Lung (tissue), 12 donors: ENCODE measurements around the gene LGI4. TPM values are rescaled to one million over a fixed set of nuclear protein-coding genes. Genes with fewer than 3 reads are reported as not detected.
"Not testable (repeated sequence)": the region's sequence is repeated elsewhere in the genome, so short reads cannot be mapped to it uniquely, and the experiment has no call there.

Source experiments
- ATAC-seq: fragments of 200-7000 bp; cut with Tn5 transposase; one replicate; pipeline ENCODE4 v1.9.1; 2020; ENCODE audit warnings: moderate number of reproducible peaks; ENCODE audit not compliant: insufficient read depth, low FRiP score
- DNase-seq, 3 donors: peaks; one replicate each; pipeline ENCODE4 v3.0.0-alpha.2; 2013 to 2017
- H3K27ac ChIP-seq, 2 donors: one replicate each; pipeline ENCODE4 v1.5.1; 2013; ENCODE audit warnings: mild to moderate bottlenecking in 2 of 2, moderate library complexity in 2 of 2, control low read depth in 1 of 2, inconsistent platforms in 1 of 2, low read depth in 1 of 2, low read length in 1 of 2
- H3K27me3 ChIP-seq, 3 donors: one replicate each; pipeline ENCODE4 v1.5.1; 2013; ENCODE audit warnings: low read length in 2 of 3; ENCODE audit not compliant: control insufficient read depth in 3 of 3, insufficient read depth in 3 of 3
- H3K36me3 ChIP-seq, 4 donors: one replicate each; pipeline ENCODE4 v1.5.1; 2013; ENCODE audit warnings: low read length in 4 of 4, mild to moderate bottlenecking in 1 of 4, moderate library complexity in 1 of 4; ENCODE audit not compliant: control insufficient read depth in 4 of 4, insufficient read depth in 4 of 4
- H3K4me1 ChIP-seq, 5 donors: one replicate each; pipeline ENCODE4 v1.5.1; 2013; ENCODE audit warnings: low read length in 5 of 5, mild to moderate bottlenecking in 2 of 5, moderate library complexity in 1 of 5; ENCODE audit not compliant: control insufficient read depth in 5 of 5, insufficient read depth in 5 of 5
- H3K4me3 ChIP-seq: one replicate; pipeline ENCODE4 v1.5.1; 2013; ENCODE audit warnings: mild to moderate bottlenecking, control low read depth, moderate library complexity
- H3K9ac ChIP-seq, 2 donors: one replicate each; pipeline ENCODE4 v1.5.1; 2013; ENCODE audit warnings: low read length in 2 of 2, control low read depth in 1 of 2; ENCODE audit not compliant: insufficient read depth in 1 of 2
- H3K9me3 ChIP-seq, 4 donors: one replicate each; pipeline ENCODE4 v1.5.1; 2013; ENCODE audit warnings: low read length in 3 of 4, mild to moderate bottlenecking in 1 of 4, moderate library complexity in 1 of 4; ENCODE audit not compliant: control insufficient read depth in 4 of 4, insufficient read depth in 3 of 4
- WGBS, 2 donors: extraction: QIAGEN DNeasy Blood & Tissue Kit; methylation state at CpG; one replicate each; pipeline ENCODE4 v1.1.7; 2013; 5-methylcytosine and 5-hydroxymethylcytosine counted together
- polyA plus RNA-seq, 2 donors: library from polyadenylated mRNA; stranded (reverse); fragments of 200-250 nt; gene quantifications; one replicate each; pipeline ENCODE4 v1.2.1, GENCODE V29; 2013
- total RNA-seq, 2 donors: library from RNA; depleted of rRNA in 1 of 2; stranded (reverse); fragments of >200 nt in 1 of 2; gene quantifications; one replicate each; pipeline ENCODE4 v1.2.1, GENCODE V29; 2014 to 2021
- TF ChIP-seq, protein P1 (sequence below): IDR thresholded peaks from 2 replicates; pipeline ENCODE4 v1.5.1; 2012; ENCODE audit warnings: mild to moderate bottlenecking; ENCODE audit errors: control extremely low read depth, extremely low read depth
- donor health status: control.
- donor health status: control.
- donor health status: Bipolar disorder and iron deficiency.
- donor health status: healthy.
- donor health status: DM: yes; HTN: yes; CAD: no.

LGI4 gene
- total and polyA plus RNA-seq, 4 donors: 1.6 to 11.2 (median 4.1) TPM

DNA sequence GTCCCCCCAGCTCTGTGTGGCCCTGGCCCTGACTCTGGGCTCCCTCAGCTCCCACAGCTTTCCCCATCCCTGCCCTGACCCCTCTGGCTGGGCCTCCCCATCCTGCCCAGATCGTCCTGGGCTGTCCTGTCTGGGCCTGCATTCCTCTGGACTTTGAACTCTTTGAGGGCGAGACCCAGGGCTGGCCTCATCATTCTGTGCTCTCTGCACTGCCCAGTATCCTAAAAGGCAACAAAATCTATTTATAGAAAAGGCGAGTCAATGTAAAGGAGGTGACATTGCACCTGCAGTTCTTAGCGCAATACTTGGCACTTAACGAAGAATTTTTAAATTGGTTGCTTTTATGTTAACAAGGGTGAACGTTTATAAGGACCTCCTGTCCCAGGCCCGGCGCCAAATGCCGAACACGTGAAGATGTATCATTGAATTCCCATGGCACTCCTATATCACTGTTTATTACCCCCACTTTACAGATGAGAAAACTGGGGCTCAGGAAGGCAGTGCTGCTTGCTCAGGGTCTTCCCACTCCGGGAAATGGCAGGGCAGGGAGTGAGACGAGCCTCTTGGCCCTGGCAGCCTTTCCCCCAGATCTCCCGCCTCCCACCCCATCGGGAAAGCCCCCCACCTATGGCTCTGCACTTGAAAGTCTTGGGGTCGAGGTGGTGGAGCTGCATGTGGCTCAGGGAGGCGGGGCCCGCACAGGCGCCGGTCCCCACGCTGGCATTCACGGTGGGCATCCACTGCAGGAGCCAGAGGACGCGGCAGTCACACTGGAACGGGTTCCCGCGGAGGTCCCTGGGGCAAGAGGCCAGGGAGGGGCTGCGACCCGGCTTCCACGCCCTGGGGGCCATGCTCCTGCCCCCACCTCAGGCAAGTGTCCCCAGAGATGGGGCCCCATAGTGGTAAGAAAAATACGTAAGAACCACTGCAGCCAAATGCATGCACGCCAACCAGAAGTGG is 3.8 kb downstream of the LGI4 start:
- Histone ChIP-seq H3K4me3 (no peak overlapping the region), H3K9ac (no peak overlapping the region), H3K27ac (no peak overlapping the region), H3K27me3 (no peaks in the 10 kb centered on the region), H3K36me3 (no peaks in the 10 kb centered on the region), H3K9me3 (no peaks in the 10 kb centered on the region), H3K4me1 (peaks cover 0 to 14% (median 3%) of the 10 kb centered on the region in 5 donors)
- TF ChIP-seq, protein P1, sequence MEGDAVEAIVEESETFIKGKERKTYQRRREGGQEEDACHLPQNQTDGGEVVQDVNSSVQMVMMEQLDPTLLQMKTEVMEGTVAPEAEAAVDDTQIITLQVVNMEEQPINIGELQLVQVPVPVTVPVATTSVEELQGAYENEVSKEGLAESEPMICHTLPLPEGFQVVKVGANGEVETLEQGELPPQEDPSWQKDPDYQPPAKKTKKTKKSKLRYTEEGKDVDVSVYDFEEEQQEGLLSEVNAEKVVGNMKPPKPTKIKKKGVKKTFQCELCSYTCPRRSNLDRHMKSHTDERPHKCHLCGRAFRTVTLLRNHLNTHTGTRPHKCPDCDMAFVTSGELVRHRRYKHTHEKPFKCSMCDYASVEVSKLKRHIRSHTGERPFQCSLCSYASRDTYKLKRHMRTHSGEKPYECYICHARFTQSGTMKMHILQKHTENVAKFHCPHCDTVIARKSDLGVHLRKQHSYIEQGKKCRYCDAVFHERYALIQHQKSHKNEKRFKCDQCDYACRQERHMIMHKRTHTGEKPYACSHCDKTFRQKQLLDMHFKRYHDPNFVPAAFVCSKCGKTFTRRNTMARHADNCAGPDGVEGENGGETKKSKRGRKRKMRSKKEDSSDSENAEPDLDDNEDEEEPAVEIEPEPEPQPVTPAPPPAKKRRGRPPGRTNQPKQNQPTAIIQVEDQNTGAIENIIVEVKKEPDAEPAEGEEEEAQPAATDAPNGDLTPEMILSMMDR: no peak
- ATAC-seq (no peak), DNase-seq (no peak)
- 78 to 87% methylated on average over 31 of the region's 31 CpGs for WGBS, 2 donors

DNA sequence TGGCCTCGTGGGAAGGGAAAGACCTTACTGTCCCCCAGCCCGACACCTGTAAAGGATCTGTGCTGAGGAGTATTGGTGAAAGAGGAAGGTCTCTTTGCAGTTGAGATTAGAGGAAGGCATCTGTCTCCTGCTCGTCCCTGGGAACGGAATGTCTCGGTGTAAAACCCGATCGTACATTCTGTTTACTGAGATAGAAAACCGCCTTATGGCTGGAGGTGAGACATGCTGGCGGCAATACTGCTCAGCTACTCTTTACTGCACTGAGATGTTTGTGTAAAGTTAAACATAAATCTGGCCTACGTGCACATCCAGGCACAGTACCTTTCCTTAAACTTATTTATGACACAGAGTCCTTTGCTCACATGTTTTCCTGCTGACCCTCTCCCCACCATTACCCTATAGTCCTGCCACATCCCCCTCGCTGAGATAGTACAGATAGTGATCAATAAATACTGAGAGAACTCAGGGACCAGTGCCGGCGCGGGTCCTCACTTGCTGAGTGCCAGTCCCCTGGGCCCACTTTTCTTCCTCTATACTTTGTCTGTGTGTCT is 5.1 kb downstream of the LGI4 start:
- H3K9ac ChIP-seq, DNase-seq, ATAC-seq, H3K4me3 ChIP-seq, H3K9me3 ChIP-seq, H3K27ac ChIP-seq, H3K27me3 ChIP-seq, H3K36me3 ChIP-seq: not testable (repeated sequence)
- WGBS, 2 donors: 66 to 67% methylated on average over 14 of the region's 14 CpGs
- H3K4me1 ChIP-seq: peaks cover 0 to 10% (median 0%) of the 10 kb centered on the region in 5 donors

DNA sequence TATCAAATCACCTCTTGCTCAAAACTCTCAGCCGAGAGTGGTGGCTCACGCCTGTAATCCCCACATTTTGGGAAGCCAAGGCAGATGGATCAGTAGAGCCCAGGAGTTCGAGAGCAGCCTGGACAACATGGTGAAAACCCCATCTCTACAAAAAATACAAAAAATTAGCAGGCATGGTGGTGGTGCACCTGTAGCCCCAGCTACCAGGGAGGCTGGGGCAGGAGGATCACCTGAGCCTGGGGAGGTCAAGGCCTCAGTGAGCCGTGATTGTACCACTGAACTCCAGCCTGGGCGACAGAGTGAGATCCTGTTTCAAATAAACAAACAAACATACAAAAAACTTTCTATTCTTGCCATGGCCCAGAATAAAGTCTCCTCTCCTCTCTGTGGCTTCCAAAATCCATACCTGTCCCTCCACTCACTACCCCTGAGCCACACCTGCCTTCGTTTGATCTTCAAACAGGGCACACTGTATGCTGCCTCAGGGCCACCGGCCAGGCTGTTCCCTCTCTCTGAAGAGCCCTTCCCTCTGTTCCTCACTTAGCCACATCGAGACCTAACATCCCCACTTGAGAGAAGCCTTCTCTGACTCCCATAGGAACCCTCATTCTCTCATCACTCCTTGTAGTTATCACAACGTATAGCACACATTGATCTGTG is 6.3 kb downstream of the LGI4 start:
- TF ChIP-seq, protein P1: no peak
- ATAC-seq (no peak), DNase-seq (no peak)
- H3K4me1 ChIP-seq: peaks cover 5 to 20% (median 8%) of the 10 kb centered on the region in 5 donors
- H3K27ac ChIP-seq: no peak overlapping the region
- no peaks in the 10 kb centered on the region for H3K9me3 ChIP-seq
- no peaks in the 10 kb centered on the region for H3K27me3 ChIP-seq
- H3K9ac ChIP-seq: no peak overlapping the region
- H3K4me3 ChIP-seq: no peak overlapping the region
- WGBS, 2 donors: 91 to 97% methylated on average over 9 of the region's 9 CpGs
- no peaks in the 10 kb centered on the region for H3K36me3 ChIP-seq

DNA sequence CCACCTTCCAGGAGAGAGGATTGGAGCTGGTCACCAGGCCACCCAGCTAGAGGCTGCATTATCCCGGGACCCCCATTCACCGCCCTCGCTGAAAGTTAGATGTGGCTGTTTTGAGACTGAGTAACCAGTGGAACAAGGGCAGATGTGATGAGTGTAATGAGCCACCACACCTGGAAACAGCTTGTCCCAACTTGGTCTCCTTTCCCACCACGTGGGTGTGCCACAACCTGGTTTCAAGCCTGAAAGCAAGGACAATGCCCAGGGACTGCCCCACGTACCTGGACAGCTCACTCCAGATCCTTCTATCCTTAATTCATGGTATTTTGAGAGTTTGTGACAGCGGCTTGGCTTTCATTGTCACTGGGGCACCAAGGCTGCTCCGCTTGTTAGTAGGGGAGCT is 7.0 kb downstream of the LGI4 start:
- no peaks in the 10 kb centered on the region for H3K36me3 ChIP-seq
- H3K27ac ChIP-seq: no peak overlapping the region
- H3K9ac ChIP-seq: no peak overlapping the region
- WGBS, 2 donors: 87 to 92% methylated on average over 7 of the region's 7 CpGs
- no peaks in the 10 kb centered on the region for H3K9me3 ChIP-seq
- DNase-seq: no peak
- H3K27me3 ChIP-seq: no peaks in the 10 kb centered on the region
- no peak overlapping the region for H3K4me3 ChIP-seq
- TF ChIP-seq, protein P1: no peak
- peaks cover 5 to 26% (median 9%) of the 10 kb centered on the region in 5 donors for H3K4me1 ChIP-seq
- no peak for ATAC-seq
